Mesendoderm (in vitro differentiated cells): ENCODE measurements around the gene KRT6A.
A peak's percentile ranks its signal among the peaks of the same experiment; 100 is the strongest.

Experiments
- DNase-seq: peaks from one replicate; pipeline ENCODE4 v3.0.0; 2013
- H2AK5ac ChIP-seq: 2 replicates; pipeline ENCODE4 v1.6.1; 2013; ENCODE audit warnings: low read length, inconsistent platforms
- H2BK120ac ChIP-seq: 2 replicates; pipeline ENCODE4 v1.6.1; 2013; ENCODE audit warnings: low read depth, mild to moderate bottlenecking, low read length, moderate library complexity, mixed read lengths
- H2BK15ac ChIP-seq: replicated peaks from 2 replicates; pipeline ENCODE4 v1.6.1; 2013; ENCODE audit warnings: low read depth, mild to moderate bottlenecking, moderate library complexity
- H2BK5ac ChIP-seq: 2 replicates; pipeline ENCODE4 v1.6.1; 2013; ENCODE audit warnings: low read length, inconsistent platforms
- H3K18ac ChIP-seq: 2 replicates; pipeline ENCODE4 v1.6.1; 2013; ENCODE audit warnings: mild to moderate bottlenecking, low read length, mixed read lengths
- H3K23ac ChIP-seq: one replicate; pipeline ENCODE4 v1.6.1; 2013; ENCODE audit warnings: low read length
- H3K27ac ChIP-seq: 2 replicates; pipeline ENCODE4 v1.5.1; 2013; ENCODE audit warnings: low read depth, mild to moderate bottlenecking, inconsistent platforms, low read length, moderate library complexity
- H3K27me3 ChIP-seq: 2 replicates; pipeline ENCODE4 v1.6.1; 2013; ENCODE audit warnings: low read length, control low read depth, mild to moderate bottlenecking, inconsistent platforms; ENCODE audit not compliant: insufficient read depth, poor library complexity
- H3K36me3 ChIP-seq: 2 replicates; pipeline ENCODE4 v1.6.1; 2013; ENCODE audit warnings: low read length, inconsistent platforms; ENCODE audit not compliant: control insufficient read depth, insufficient read depth
- H3K4ac ChIP-seq: one replicate; pipeline ENCODE4 v1.6.1; 2013; ENCODE audit warnings: low read depth, mild to moderate bottlenecking, low read length, moderate library complexity
- H3K4me1 ChIP-seq: 2 replicates; pipeline ENCODE4 v1.6.1; 2013; ENCODE audit warnings: low read depth, low read length, inconsistent platforms; ENCODE audit not compliant: control insufficient read depth
- H3K4me2 ChIP-seq: 2 replicates; pipeline ENCODE4 v1.6.1; 2013; ENCODE audit warnings: low read length
- H3K4me3 ChIP-seq: 2 replicates; pipeline ENCODE4 v1.5.1; 2013; ENCODE audit warnings: mild to moderate bottlenecking, low read length
- H3K56ac ChIP-seq: one replicate; pipeline ENCODE4 v1.6.1; 2013; ENCODE audit warnings: low read length
- H3K79me1 ChIP-seq: 2 replicates; pipeline ENCODE4 v1.6.1; 2013; ENCODE audit warnings: low read length, inconsistent platforms
- H3K79me2 ChIP-seq: 2 replicates; pipeline ENCODE4 v1.6.1; 2013; ENCODE audit warnings: mild to moderate bottlenecking, low read length; ENCODE audit not compliant: control insufficient read depth, insufficient read depth
- H3K9ac ChIP-seq: 2 replicates; pipeline ENCODE4 v1.6.1; 2013; ENCODE audit warnings: low read length, inconsistent platforms
- H4K5ac ChIP-seq: one replicate; pipeline ENCODE4 v1.6.1; 2013; ENCODE audit warnings: low read length
- H4K8ac ChIP-seq: one replicate; pipeline ENCODE4 v1.6.1; 2013; ENCODE audit warnings: low read depth, mild to moderate bottlenecking, control low read depth, low read length, moderate library complexity
- WGBS: extraction: QIAGEN DNeasy Blood & Tissue Kit; methylation state at CpG from one replicate; pipeline ENCODE4 v1.1.7; 2013; ENCODE audit warnings: low lambda C conversion rate, missing lambda C conversion rate; ENCODE audit not compliant: insufficient coverage; ENCODE audit errors: extremely low coverage; 5-methylcytosine and 5-hydroxymethylcytosine counted together

The KRT6A gene

GRCh38 chr12:52442600-52443061 is 50.4 kb downstream of the KRT6A start:
- H3K4me3 ChIP-seq: no peak overlapping the region
- no peak overlapping the region for H2AK5ac ChIP-seq
- H3K4ac ChIP-seq: no peak overlapping the region
- no peaks in the 10 kb centered on the region for H3K36me3 ChIP-seq
- no peak overlapping the region for H3K23ac ChIP-seq
- peak overlapping the region; percentile 49 for H3K56ac ChIP-seq
- no peaks in the 10 kb centered on the region for H3K79me2 ChIP-seq
- no peak overlapping the region for H4K8ac ChIP-seq
- H3K4me1 ChIP-seq: peaks cover 4% of the 10 kb centered on the region
- H3K79me1 ChIP-seq: no peaks in the 10 kb centered on the region
- H2BK5ac ChIP-seq: no peak overlapping the region
- DNase-seq: peak; percentile 87
- no peak overlapping the region for H3K27ac ChIP-seq
- no peak overlapping the region for H4K5ac ChIP-seq
- no CpG with 5 or more reads among the region's 6 CpGs for WGBS
- no peak overlapping the region for H3K9ac ChIP-seq
- H2BK15ac ChIP-seq: no peak overlapping the region
- no peaks in the 10 kb centered on the region for H3K27me3 ChIP-seq
- no peak overlapping the region for H3K4me2 ChIP-seq
- H2BK120ac ChIP-seq: no peak overlapping the region
- no peak overlapping the region for H3K18ac ChIP-seq

GRCh38 chr12:52441320-52441911 is 51.6 kb downstream of the KRT6A start:
- DNase-seq: no peak
- Histone ChIP-seq H3K79me2 (no peaks in the 10 kb centered on the region), H3K9ac (no peak overlapping the region), H3K56ac (no peak overlapping the region), H3K4me1 (peaks cover 4% of the 10 kb centered on the region), H4K8ac (no peak overlapping the region), H2BK5ac (no peak overlapping the region), H2BK15ac (no peak overlapping the region), H3K4ac (no peak overlapping the region), H4K5ac (no peak overlapping the region), H3K4me2 (no peak overlapping the region), H3K18ac (no peak overlapping the region), H3K4me3 (no peak overlapping the region), H2BK120ac (no peak overlapping the region), H3K23ac (no peak overlapping the region), H3K79me1 (no peaks in the 10 kb centered on the region), H2AK5ac (no peak overlapping the region), H3K27ac (no peak overlapping the region), H3K27me3 (no peaks in the 10 kb centered on the region), H3K36me3 (no peaks in the 10 kb centered on the region)
- WGBS: no CpG with 5 or more reads among the region's 9 CpGs

DNA sequence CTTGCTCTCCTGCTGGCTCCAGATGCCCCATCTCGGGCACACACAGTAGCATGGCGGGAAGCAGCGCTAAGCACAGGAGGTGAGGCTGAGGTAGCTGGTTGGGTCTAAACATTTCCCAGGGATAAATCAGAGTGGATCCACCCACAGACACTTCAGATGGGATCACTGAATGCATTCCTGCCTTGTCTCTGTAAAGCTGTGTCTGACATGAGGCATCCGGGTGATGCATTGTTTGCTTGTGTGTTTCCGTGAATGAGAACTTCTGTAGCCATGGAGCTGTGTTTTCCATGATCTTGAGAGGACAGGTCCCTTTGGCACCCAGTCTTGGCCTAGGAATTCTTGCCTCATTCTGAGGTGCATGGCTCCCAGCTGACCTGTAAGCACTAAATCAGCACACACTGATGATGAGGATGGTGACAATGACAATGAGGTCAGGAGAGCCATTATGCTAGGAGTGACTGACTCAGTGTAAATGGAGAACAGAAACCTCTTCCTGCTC is 52.2 kb downstream of the KRT6A start:
- Histone ChIP-seq H3K79me1 (no peaks in the 10 kb centered on the region), H3K4me1 (peaks cover 4% of the 10 kb centered on the region), H4K8ac (no peak overlapping the region), H3K79me2 (no peaks in the 10 kb centered on the region), H3K56ac (no peak overlapping the region), H2BK15ac (no peak overlapping the region), H3K4me2 (no peak overlapping the region), H2AK5ac (no peak overlapping the region), H4K5ac (no peak overlapping the region), H3K18ac (no peak overlapping the region), H2BK5ac (no peak overlapping the region), H3K23ac (no peak overlapping the region), H3K27ac (no peak overlapping the region), H3K9ac (no peak overlapping the region), H3K27me3 (no peaks in the 10 kb centered on the region), H2BK120ac (no peak overlapping the region), H3K36me3 (no peaks in the 10 kb centered on the region), H3K4ac (no peak overlapping the region), H3K4me3 (no peak overlapping the region)
- no CpG with 5 or more reads among the region's 5 CpGs for WGBS
- no peak for DNase-seq

DNA sequence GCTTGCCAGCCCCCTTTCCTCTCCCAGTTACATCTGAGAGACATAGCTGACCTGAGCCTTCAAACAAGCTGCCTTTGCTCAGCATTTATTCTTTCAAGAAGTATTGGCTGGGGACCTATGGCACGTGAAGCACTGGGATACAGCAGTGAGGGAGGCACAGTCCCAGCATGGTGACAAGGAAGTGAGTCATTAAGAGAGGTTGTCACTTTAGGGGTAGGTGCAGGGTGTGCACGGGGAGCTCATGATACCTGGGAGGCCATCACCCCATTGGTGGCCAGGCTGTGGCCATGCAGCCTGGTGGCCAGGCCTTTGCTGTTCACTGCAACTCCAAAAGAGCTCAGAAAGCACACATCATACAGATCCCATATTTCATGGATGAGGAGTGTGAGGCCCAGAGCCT is 53.2 kb downstream of the KRT6A start:
- Histone ChIP-seq H3K4me2 (no peak overlapping the region), H3K4me3 (no peak overlapping the region), H2AK5ac (no peak overlapping the region), H4K5ac (no peak overlapping the region), H3K79me1 (no peaks in the 10 kb centered on the region), H3K27me3 (no peaks in the 10 kb centered on the region), H3K27ac (no peak overlapping the region), H3K36me3 (no peaks in the 10 kb centered on the region), H3K23ac (no peak overlapping the region), H2BK120ac (no peak overlapping the region), H3K4me1 (peaks cover 4% of the 10 kb centered on the region), H4K8ac (no peak overlapping the region), H2BK15ac (no peak overlapping the region), H2BK5ac (no peak overlapping the region), H3K4ac (no peak overlapping the region), H3K18ac (no peak overlapping the region), H3K79me2 (no peaks in the 10 kb centered on the region), H3K56ac (no peak overlapping the region), H3K9ac (no peak overlapping the region)
- DNase-seq: no peak
- WGBS: no CpG with 5 or more reads among the region's 2 CpGs

DNA sequence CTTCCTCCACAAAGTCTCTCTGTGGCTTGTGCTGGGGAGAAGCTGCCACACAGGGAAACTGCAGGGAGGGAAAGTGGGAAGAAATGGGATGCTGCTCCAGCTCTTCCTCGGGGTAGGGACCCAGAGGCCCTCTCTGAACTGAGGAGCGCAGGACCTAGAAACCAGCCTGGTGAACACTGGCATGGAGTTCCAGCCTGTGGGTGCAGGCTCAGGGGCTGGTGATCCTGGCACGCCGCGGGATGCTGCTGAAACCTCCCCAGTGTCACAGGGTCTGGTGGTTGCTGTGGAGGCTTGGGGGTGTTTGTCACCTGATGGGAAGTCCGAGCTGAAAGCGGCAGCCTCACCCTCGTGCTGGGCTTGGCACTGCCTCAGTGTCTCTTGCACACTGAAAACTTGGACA is 53.6 kb downstream of the KRT6A start:
- Histone ChIP-seq H3K79me1 (no peaks in the 10 kb centered on the region), H3K79me2 (no peaks in the 10 kb centered on the region), H2BK5ac (no peak overlapping the region), H3K56ac (no peak overlapping the region), H3K4me1 (peaks cover 4% of the 10 kb centered on the region), H2AK5ac (no peak overlapping the region), H2BK15ac (no peak overlapping the region), H3K23ac (no peak overlapping the region), H3K27me3 (no peaks in the 10 kb centered on the region), H3K4me2 (no peak overlapping the region), H3K18ac (no peak overlapping the region), H3K36me3 (no peaks in the 10 kb centered on the region), H3K4me3 (no peak overlapping the region), H3K27ac (no peak overlapping the region), H4K8ac (no peak overlapping the region), H4K5ac (no peak overlapping the region), H3K9ac (no peak overlapping the region), H2BK120ac (no peak overlapping the region), H3K4ac (no peak overlapping the region)
- DNase-seq: no peak
- WGBS: no CpG with 5 or more reads among the region's 8 CpGs
